HG02763 (cell line): Measurements from ENCODE around the gene PPP3CA.
"Not testable (repeated sequence)": the region's sequence is repeated elsewhere in the genome, so short reads cannot be mapped to it uniquely, and the experiment has no call there.

Experiments
- ATAC-seq: cut with Tn5 transposase; IDR thresholded peaks from one replicate; pipeline ENCODE4 v1.9.1; 2021; ENCODE audit warnings: mild to moderate bottlenecking, moderate library complexity; ENCODE audit not compliant: unreplicated experiment

PPP3CA gene

DNA sequence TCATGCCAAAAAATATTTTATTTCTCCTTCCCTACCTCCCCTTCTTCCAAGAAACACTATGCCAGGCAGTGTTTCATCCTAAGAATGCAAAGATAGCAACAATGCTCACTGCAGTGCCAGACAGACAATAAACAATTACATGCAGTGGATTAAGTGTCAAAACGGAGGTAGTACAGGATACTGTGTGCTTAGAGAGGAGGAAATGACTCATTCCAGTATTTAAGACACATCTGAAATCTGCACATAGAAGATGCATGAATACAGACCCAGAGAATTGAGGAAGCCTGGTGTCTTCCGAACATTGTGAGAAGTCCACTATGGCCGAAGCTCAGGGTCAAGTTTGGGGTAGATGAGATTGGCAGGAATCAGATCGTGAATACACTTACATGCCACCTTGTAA lies 326.4 kb downstream of the PPP3CA start:
- ATAC-seq, result peak; percentile 43

DNA sequence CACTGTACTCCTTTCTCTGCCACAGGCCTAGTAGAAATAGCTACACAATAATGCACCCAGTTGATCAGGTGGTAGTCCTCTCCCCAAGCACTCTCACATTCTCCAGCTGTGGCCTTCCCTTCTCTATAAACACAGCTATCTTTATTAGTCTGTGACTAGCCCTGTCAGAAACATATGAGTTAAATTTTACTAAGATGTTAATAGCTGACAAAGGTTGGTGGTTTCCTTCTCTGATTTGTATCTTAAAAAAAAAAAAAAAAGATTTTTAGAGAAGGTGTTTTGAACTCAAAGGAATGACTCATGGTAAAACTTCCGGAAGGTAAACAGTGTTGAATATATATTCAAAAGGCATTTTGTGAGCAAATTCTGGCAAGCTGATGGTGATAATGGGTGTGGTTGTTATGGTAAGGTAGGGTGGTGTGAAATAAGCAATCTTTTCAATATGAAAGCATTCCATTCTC lies 327.4 kb downstream of the PPP3CA start:
- peak; percentile 55 for ATAC-seq

DNA sequence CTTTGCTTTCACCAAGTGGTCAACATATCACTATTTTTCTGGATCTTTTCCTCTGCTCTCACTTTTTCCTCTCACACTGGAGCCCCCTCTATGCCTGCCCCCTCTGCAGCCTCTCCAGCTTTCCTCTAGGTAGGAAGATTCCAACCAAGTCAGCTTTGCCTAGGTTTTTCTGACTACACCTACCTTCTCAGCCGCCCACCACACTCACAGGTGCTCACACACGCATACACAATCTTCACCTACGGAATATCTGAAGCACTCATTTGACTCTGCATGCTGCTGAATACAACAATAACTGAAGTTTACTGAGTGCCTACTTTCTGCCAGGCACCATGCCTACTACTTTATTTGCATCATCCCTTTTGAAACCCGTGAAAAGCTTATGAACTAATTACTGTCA lies 328.0 kb downstream of the PPP3CA start:
- no peak for ATAC-seq

DNA sequence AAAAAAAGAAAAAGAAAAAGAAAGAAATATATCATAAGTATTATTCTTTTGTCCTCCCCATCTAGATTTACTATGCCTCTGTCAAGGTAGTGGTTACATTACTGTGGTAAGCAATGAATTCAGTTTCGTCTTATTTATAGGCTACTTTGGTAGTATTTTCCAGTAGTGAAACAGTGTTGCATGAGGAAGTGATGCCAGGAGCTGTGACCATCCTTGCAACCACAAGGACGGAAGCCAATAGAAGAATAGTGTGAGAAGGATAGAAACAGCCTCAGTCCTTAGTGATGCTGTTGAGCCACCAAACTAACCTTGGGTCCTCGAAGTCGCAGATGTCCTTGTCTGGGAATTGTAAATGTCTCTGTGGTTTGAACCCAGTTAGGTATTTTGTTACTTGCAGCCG lies 328.5 kb downstream of the PPP3CA start:
- ATAC-seq, result peak; percentile 57

DNA sequence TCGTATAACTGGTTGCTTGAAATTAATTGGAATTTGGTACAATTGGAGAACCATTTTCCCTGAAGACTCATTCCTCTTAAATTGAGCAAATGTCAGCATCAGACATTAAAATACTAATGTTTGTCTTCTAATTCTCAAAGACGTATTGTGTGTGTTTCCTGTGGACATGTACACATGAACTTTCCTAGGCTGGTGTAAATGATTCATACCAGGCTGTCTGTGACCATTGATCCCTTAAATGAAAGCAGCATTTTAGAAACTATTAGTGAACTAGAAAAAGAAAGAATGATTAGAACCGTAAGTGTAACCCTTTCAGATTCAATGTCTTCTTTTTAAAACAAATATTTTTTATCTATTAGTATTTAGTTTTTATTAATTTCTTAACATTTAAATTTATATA lies 332.9 kb downstream of the PPP3CA start:
- peak; percentile 33 for ATAC-seq

DNA sequence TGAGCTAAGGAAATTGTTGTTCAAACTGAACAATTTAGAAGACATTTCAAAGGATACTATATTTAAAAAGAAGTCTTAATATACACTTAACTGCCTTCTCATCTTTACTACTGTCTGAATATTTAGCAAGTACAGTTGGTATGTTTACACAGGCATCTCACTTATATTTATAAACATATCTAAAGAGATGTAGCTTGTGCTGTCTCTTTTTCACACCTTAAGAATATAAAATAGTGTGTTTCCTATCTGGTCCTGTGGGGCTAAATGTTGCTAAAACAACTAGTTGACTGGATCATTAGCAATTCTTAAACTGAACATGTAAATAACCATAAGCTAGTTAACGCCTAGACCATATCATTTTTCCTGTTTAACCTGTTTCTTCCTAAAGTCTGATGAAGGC lies 336.3 kb downstream of the PPP3CA start:
- ATAC-seq, result no peak

DNA sequence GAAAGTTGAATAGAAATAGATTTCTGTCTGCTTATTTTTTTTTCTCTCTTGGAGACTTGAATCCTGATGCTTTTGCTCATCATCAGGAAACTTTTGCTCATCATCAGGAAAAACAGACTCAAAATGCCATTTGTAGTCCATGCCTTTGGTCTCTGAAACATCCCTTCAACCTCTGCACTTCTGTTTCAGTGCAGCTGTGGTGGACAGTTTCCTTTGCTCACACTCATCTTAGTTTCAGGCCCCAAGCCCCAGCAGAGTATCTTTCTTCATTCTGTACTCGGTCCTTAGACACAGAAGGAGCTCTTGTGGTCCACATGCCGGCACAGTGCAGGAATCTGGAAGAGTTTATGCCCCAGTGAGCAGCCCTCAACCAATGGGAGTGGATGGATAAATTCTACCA lies 337.9 kb downstream of the PPP3CA start:
- peak; percentile 65 for ATAC-seq

DNA sequence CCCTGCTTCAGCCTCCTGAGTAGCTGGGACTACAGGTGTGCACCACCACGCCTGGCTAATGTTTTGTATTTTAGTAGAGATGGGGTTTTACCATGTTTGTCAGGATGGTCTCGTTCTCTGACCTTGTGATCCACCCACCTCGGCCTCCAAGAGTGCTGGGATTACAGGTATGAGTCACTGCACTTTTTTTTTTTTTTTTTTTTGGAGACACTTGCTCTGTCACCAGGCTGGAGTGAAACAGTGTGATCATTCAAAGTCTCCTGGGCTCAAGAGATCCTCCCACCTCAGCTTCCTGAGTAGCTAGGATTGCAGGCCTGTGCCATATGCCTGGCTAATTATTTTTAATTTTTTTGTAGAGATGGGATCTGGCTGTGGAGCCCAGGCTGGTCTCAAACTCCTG lies 338.8 kb downstream of the PPP3CA start:
- no peak for ATAC-seq

DNA sequence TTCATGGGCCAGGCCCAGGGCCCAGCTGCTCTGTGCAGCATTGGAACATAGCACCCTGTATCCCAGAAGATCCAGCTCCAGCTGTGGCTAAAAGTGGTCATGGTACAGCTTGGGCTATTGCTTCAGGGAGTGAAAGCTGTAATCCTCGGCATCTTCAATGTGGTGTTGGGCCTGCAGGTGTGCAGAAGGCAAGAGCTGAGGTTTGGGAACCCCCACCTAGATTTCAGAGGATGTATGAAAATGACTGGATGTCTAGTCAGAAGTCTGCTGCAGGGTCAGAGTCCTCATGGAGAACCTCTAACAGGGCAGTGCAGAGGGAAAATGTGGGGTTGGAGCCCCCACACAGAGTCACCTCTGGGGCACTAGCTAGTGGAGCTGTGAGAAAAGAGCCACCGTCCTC lies 341.7 kb downstream of the PPP3CA start:
- ATAC-seq, result no peak

DNA sequence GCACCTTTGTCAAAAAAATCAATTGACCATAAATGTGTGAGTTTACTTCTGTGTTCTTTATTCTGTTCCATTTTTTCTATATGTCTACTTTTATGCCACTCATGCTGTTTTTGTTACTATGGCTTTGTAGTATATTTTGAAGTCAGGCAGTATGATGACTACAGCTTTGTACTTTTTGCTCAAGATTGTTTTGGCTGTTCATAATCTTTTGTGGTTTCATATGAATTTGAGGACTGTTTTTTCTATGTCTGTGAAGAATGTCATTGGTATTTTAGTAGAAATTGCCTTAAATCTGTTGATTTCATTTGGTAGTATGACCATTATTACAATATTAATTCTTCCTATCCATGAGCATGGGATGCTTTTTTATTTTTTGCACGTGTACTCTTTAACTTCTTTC lies 346.8 kb downstream of the PPP3CA start:
- no peak for ATAC-seq

DNA sequence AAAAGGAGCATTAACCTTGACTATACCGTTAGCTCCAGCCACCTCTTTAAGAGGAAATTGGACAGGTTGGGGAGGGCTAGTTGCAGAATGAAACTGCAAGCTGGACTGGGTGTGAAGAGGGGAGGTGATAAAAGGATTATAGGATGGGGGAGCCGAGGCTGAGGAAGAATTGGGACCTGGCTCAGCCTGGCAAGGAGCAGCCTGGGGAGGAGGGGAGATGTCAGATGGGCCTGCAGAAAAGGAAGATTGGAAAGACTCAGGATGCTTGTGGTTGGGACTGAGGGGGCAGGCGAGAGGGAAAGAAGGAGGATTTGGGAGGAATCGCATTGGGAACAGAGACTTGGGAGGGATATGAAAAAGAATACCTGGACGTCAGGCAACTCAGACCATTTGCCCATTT lies 351.7 kb downstream of the PPP3CA start:
- ATAC-seq, result no peak

DNA sequence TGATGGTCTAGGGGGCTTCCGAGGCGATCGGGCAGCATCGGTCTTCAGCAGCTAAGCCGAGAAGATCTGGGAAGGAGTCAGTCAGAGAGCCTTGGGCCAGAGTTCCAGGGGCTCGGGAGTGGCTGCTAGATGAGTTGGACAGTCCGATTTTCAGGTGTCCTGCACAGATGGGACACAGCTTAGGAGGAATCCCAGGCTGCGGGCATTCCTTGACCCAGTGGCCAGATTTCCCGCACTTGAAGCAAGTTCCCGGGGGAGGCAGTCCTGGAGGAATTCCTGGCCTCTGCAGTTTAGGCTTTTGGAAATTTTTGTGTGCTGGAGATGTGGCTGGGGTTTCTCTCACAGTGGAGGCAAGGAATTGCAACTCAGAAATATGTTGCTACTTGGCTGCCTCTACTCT lies 352.3 kb downstream of the PPP3CA start:
- ATAC-seq, result not testable (repeated sequence)

DNA sequence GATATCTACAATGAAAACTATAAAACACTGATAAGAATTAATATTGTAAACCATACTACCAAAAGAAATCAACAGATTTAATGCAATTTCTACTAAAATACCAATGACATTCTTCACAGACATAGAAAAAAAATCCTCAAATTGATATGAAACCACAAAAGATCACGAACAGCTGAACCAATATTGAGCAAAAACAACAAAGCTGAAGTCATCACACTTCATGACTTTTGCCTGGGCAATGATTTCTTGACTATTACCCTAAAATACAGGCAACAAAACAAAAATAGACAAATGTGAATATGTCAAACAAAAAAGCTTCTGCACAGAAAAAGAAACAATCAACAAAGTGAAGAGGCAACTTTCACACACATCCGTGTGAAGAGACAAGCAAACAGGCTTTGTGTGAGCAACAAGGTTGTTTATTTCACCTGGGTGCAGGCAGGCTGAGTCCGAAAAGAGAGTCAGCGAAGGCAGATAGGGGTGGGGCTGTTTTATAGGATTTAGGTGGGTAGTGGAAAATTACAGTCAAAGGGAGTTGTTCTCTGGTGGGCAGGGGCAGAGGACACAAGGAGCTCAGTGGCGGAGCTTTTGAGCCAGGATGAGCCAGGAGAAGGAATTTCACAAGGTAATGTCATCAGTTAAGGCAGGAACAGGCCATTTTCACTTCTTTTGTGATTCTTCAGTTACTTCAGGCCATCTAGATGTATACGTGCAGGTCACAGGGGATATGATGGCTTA lies 355.8 kb downstream of the PPP3CA start:
- ATAC-seq, result not testable (repeated sequence)

DNA sequence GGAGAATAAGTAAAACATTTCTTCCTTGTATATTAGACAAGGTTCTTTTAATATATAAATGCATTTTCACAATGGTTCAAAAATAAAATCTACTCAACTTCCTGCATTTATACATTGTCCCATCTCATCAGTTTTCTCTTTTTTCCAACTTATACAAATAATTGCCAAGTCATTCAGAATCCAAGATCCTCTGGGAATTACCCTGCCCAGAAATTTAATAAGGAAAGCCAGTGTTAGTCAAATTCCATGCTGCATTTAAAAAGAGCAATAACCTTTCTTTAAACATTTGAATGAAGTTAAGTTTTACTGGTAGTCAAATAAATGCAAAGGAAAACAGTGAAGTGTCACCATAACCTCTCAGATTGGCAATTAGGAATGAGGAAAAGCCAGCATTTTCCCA lies 357.9 kb downstream of the PPP3CA start:
- no peak for ATAC-seq

DNA sequence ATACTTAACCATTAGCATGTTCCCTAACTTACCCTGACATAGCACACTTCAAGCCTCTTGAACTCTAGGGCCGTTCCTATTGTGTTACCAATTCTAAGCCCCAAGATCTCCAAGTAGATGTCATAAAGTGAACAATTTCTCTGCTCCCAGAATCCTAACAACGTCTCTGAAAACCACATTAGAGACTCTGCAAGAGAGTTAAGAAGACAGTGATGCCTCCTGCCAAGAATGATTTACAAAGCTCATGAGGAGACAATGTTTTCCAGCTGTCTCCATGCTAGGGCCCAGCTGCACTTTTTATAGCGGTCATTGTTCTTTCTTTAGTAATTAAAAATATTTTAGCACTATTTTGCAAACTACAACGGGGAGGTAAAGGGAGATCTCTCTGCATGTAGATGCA lies 358.4 kb downstream of the PPP3CA start:
- no peak for ATAC-seq

DNA sequence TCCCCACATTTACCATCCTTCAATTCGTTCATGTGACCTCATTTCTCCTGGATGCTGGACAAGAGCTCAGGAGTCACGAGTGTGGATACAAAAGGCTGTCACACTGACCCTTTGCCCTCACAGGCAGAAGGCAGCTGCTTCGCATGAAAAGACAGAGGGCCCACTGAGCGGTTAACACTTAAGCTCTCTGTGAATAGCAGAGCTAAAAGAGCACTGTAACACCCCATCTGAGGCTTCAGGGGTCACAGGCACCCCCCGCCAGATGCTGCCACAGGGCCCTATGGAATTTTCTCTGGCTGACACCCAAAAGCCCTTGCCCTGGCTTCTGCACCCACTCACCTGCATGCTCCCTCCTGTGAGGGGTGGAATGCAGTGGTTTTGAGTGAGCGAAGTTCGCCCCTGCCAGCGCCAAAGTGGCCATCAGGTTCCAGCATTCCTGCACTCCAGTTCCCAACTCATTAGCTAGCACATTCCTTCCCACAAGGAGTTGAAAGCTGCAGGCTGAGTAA lies 360.9 kb downstream of the PPP3CA start:
- no peak for ATAC-seq

DNA sequence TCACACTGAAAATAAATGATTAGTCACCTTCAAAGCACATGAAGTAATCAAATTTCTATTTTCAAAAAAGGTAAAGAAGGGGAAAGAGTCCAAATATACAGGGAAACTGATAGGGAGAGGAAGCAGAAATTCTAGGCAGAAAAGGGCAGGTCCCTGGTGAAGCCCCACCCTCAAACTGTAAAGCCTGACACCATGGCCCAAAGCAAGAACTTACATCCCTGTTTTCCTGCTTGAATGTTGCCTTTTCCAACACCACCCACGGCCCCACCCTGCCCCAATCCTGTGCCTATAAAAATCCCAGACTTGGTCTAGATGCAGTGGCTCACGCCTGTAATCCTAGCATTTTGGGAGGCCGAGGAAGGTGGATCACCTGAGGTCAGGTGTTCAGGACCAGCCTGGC lies 361.8 kb downstream of the PPP3CA start:
- ATAC-seq, result no peak

DNA sequence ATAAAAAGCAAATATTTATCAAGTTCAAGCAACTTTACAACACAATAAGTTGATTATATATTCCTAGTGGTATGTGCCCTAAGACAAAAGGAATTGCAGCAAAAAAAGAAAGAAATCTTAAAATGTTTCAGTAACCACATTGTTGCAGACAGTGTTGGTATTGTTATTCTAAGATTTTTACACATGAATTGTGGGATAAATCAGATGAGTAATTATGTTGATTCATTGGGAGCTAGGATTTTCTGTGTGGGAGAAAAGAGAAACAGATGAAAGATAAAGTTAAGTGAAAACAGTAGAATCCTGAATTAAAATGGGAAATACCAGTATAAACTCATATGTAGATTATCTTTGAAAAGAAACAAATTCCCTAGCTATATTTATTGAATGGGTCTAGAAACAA lies 362.4 kb downstream of the PPP3CA start:
- no peak for ATAC-seq

DNA sequence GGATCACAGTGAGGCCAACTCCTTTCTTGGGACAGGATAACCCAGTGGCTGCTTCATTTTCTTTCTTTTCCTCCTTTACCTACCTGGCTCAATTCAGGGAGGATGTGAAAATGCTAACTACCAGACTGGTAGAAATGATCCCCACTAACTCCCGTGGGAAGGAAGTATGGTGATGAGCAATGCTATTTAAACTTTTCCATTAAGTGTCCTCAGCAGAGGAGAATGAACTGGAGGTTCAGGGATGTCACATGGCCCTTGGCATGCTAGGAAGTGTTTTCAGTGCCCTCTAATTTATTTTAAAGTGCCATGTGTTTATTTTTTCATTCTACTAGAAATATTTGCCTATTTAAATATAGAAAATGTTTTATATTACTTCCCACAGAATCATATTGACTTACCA lies 363.9 kb downstream of the PPP3CA start:
- no peak for ATAC-seq

DNA sequence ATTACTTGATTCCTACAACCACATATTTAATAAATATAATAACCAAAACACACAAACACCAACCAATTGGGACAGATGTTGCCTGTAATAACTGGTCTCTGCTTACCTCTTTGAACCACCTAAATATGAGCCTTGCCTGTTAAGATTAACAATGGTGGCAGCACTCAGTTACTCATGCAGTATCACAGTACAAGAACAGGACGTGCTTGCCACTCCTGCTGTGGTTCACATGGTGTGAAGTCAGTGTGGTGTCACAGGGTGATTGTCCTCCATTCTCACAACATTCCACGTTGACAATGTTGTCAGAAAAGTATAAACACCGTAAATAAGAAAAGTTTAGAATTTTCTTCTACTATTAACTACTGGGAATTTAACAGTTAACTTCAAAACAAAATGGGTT lies 365.0 kb downstream of the PPP3CA start:
- no peak for ATAC-seq

DNA sequence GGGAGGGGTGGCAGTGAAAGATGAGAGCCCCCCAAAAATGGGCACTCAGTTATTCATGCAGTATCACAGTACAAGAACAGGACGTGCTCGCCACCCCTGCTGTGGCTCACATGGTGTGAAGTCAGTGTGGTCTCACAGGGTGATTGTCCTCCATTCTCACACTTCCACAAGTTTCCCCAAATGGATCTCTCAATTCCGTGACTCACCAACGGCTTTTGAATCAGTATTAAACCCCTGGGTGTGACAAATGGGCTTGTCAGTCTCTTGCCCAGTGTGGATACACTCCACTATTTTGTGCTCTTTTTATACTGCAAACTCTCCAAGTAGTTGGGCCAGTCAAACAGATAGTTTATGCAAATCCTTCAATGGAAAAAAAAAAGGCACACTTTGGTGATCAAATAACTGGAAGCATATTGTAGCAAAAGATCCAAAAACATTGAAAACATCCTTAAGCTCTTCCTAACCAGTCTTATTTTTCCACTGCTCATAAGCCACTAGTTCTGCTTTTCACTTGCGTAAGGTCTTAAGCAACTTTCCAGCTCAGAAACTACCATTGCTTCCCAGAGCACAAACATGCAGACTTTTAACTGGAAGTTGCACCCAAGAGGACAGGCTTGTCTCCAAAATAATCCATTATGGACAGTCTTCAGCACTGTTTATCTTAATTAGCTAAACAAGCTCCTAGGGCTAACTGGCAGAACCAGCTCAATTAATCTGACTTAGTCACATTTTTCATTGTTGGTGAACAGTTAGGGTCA lies 365.7 kb downstream of the PPP3CA start:
- no peak for ATAC-seq

DNA sequence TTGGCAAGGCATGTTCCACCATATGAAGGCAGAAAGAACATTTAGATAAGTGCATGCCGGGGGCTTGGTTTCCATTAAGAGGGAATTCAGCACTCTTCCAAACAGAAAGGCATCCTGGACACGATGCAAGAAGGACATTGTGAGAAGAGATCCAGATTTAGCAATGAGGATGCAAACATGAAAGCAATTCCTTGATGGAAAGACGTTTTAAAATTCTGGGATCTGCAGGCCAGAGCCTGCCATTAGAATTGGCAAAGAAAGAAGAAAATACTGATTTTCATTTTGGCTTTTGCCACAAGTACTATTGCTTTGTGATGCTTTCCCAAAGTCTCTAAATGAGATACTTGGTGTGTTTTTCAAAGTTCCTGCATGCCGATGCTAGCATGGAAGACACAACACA lies 367.6 kb downstream of the PPP3CA start:
- ATAC-seq, result no peak
